HepG2 (cell line): ENCODE data around the gene FHIP2A. TPM values are rescaled to one million over a fixed set of nuclear protein-coding genes. Genes with fewer than 3 reads are reported as not detected.
A peak's percentile ranks its signal among the peaks of the same experiment; 100 is the strongest.

ENCODE experiments used
- ARID4A ChIP-seq: sonication (generic); formaldehyde crosslinking; IDR thresholded peaks from 2 replicates; pipeline ENCODE4 v1.5.0; 2020; ENCODE audit warnings: mild to moderate bottlenecking, missing genetic modification reagents, borderline replicate concordance
- ATF7 ChIP-seq, 2 experiments: fragments of 450-650 bp in 1 of 2; sonication (generic) in 1 of 2; formaldehyde crosslinking in 1 of 2; IDR thresholded peaks; 2 replicates each; pipeline versions ENCODE4 v1.4.0 to v1.6.1; 2016 to 2020; ENCODE audit warnings: antibody characterized with exemption in 1 of 2, mild to moderate bottlenecking in 1 of 2, missing genetic modification reagents in 1 of 2
- BCL3 ChIP-seq: sonication (generic); formaldehyde crosslinking; IDR thresholded peaks from 2 replicates; pipeline ENCODE4 v1.5.1; 2020; ENCODE audit warnings: mild to moderate bottlenecking, missing genetic modification reagents, moderate library complexity
- DRAP1 ChIP-seq: IDR thresholded peaks from 2 replicates; pipeline ENCODE4 v1.6.1; 2016; ENCODE audit warnings: missing genetic modification reagents, missing compliant biosample characterization
- FOXM1 ChIP-seq: sonication (generic); formaldehyde crosslinking; IDR thresholded peaks from 2 replicates; pipeline ENCODE4 v1.5.0; 2020; ENCODE audit warnings: missing genetic modification reagents
- GABPB1 ChIP-seq: IDR thresholded peaks from 2 replicates; pipeline ENCODE4 v1.6.1; 2016; ENCODE audit warnings: mild to moderate bottlenecking, missing genetic modification reagents, moderate library complexity, missing compliant biosample characterization
- GTF3A ChIP-seq: sonication (generic); formaldehyde crosslinking; conservative IDR thresholded peaks from 2 replicates; pipeline ENCODE4 v1.4.0; 2020; ENCODE audit warnings: mild to moderate bottlenecking, missing genetic modification reagents
- HES4 ChIP-seq: sonication (generic); formaldehyde crosslinking; IDR thresholded peaks from 2 replicates; pipeline ENCODE4 v1.9.0; 2021; ENCODE audit warnings: mild to moderate bottlenecking, missing genetic modification reagents, borderline replicate concordance
- HNF4G ChIP-seq, 2 experiments: sonication (generic) in 1 of 2; formaldehyde crosslinking in 1 of 2; IDR thresholded peaks; 2 replicates each; pipeline versions ENCODE4 v1.4.0 to v1.6.1; 2011 to 2020; ENCODE audit warnings: borderline replicate concordance in 2 of 2, low read depth in 2 of 2, mild to moderate bottlenecking in 2 of 2, low read length in 1 of 2, missing genetic modification reagents in 1 of 2, moderate library complexity in 1 of 2
- HOXA3 ChIP-seq: sonication (generic); formaldehyde crosslinking; IDR thresholded peaks from 2 replicates; pipeline ENCODE4 v1.5.0; 2020; ENCODE audit warnings: missing genetic modification reagents
- HOXD1 ChIP-seq: sonication (generic); formaldehyde crosslinking; IDR thresholded peaks from 2 replicates; pipeline ENCODE4 v1.5.0; 2020; ENCODE audit warnings: missing genetic modification reagents
- JARID2 ChIP-seq: sonication (generic); formaldehyde crosslinking; IDR thresholded peaks from 2 replicates; pipeline ENCODE4 v1.8.1; 2023; ENCODE audit warnings: missing genetic modification reagents, inconsistent platforms; ENCODE audit not compliant: insufficient replicate concordance
- KDM2A ChIP-seq: sonication (generic); formaldehyde crosslinking; IDR thresholded peaks from 2 replicates; pipeline ENCODE4 v1.4.0; 2020; ENCODE audit warnings: low read depth, missing genetic modification reagents, borderline replicate concordance
- NCOA1 ChIP-seq: sonication (generic); formaldehyde crosslinking; IDR thresholded peaks from 2 replicates; pipeline ENCODE4 v1.9.0; 2021; ENCODE audit warnings: missing genetic modification reagents
- PHF5A ChIP-seq: IDR thresholded peaks from one replicate; pipeline ENCODE4 v1.6.1; 2018; ENCODE audit warnings: low read depth, missing genetic modification reagents; ENCODE audit not compliant: unreplicated experiment
- RORA ChIP-seq: sonication (generic); formaldehyde crosslinking; IDR thresholded peaks from 2 replicates; pipeline ENCODE4 v1.5.0; 2020; ENCODE audit warnings: mild to moderate bottlenecking, missing genetic modification reagents, moderate library complexity
- XRCC5 ChIP-seq: fragments of 200-400 bp; formaldehyde crosslinking; optimal IDR thresholded peaks from 2 replicates; pipeline ENCODE3; 2017; ENCODE audit warnings: mild to moderate bottlenecking, low read length
- ZFP37 ChIP-seq: sonication (generic); formaldehyde crosslinking; IDR thresholded peaks from 2 replicates; pipeline ENCODE4 v1.4.0; 2020; ENCODE audit warnings: missing genetic modification reagents, borderline replicate concordance
- ZNF232 ChIP-seq: sonication (generic); formaldehyde crosslinking; IDR thresholded peaks from 2 replicates; pipeline ENCODE4 v1.4.0; 2020; ENCODE audit warnings: missing genetic modification reagents, borderline replicate concordance
- ZNF33A ChIP-seq: sonication (generic); formaldehyde crosslinking; IDR thresholded peaks from 2 replicates; pipeline ENCODE4 v1.5.1; 2020; ENCODE audit warnings: missing genetic modification reagents, mild to moderate bottlenecking, moderate library complexity, borderline replicate concordance
- ZNF414 ChIP-seq: sonication (generic); formaldehyde crosslinking; IDR thresholded peaks from 2 replicates; pipeline ENCODE4 v1.5.0; 2020; ENCODE audit warnings: missing genetic modification reagents
- ZNF570 ChIP-seq: sonication (generic); formaldehyde crosslinking; IDR thresholded peaks from 2 replicates; pipeline ENCODE4 v1.4.0; 2020; ENCODE audit warnings: mild to moderate bottlenecking, missing genetic modification reagents, borderline replicate concordance
- ZNF577 ChIP-seq: sonication (generic); formaldehyde crosslinking; IDR thresholded peaks from 2 replicates; pipeline ENCODE4 v1.4.0; 2020; ENCODE audit warnings: mild to moderate bottlenecking, low read depth, missing genetic modification reagents, borderline replicate concordance
- ZNF713 ChIP-seq: sonication (generic); formaldehyde crosslinking; IDR thresholded peaks from 2 replicates; pipeline ENCODE4 v1.4.0; 2020; ENCODE audit warnings: mild to moderate bottlenecking, missing genetic modification reagents
- polyA plus RNA-seq, 8 experiments: library from polyadenylated mRNA; depleted of rRNA in 3 of 8; stranded (reverse) in 7 of 8; unstranded in 1 of 8; fragments of >200 nt; fragmentation: Illumina TruSeq in 4 of 8; extraction: Trizol in 4 of 8; gene quantifications; 2 replicates each; pipeline versions ENCODE4 v1.2.1 to v1.2.3, GENCODE V29; 2011 to 2016; ENCODE audit warnings: low read depth in 4 of 8, missing spikeins in 1 of 8, mixed read lengths in 1 of 8; ENCODE audit not compliant: insufficient read depth in 1 of 8
- total RNA-seq, 5 experiments: library from RNA; depleted of rRNA; stranded (reverse); fragments of >200 nt; fragmentation: Illumina TruSeq; extraction: Trizol; gene quantifications; 2 replicates each; pipeline ENCODE4 v1.2.3, GENCODE V29; 2016; ENCODE audit warnings: low read depth in 1 of 5

The FHIP2A gene
- total and polyA plus RNA-seq, 2 of the 13 experiments (the other 11 are each of a cell fraction or from before 2014, with no cell fraction given): 6.5 to 8.3 TPM

GRCh38 chr10:114821915-114822443, 399 bp downstream of the FHIP2A start (continued):
- TF ChIP-seq HES4 (CRISPR knock-in tag): peak; percentile 69; the same call in 1 of the 2 replicates
- TF ChIP-seq ZNF414 (CRISPR knock-in tag): no peak
- TF ChIP-seq HOXA3 (CRISPR knock-in tag): no peak
- no peak for TF ChIP-seq ZNF570 (CRISPR knock-in tag)
- peak; percentile 50; the same call in 1 of the 2 replicates for TF ChIP-seq ARID4A
- TF ChIP-seq ZNF713 (CRISPR knock-in tag): no peak
- no peak for TF ChIP-seq NCOA1
- TF ChIP-seq GTF3A: no peak
- no peak for TF ChIP-seq FOXM1 (CRISPR knock-in tag)
- TF ChIP-seq XRCC5: no peak
- TF ChIP-seq JARID2 (CRISPR knock-in tag): no peak
- no peak for TF ChIP-seq ZFP37 (CRISPR knock-in tag)
- TF ChIP-seq PHF5A (CRISPR knock-in tag): no peak
- no peak for TF ChIP-seq ZNF232 (CRISPR knock-in tag)
- TF ChIP-seq ZNF577 (CRISPR knock-in tag): no peak
- TF ChIP-seq BCL3 (CRISPR knock-in tag): no peak
- no peak for TF ChIP-seq HNF4G (IDR thresholded peaks at IDR 0.05; ENCODE audit: borderline replicate concordance, low read depth, low read length)
- no peak for TF ChIP-seq HNF4G (CRISPR knock-in tag; IDR thresholded peaks at IDR 0.05; ENCODE audit: borderline replicate concordance, low read depth)
- TF ChIP-seq ATF7 (IDR thresholded peaks at IDR 0.05): no peak
- TF ChIP-seq ATF7 (CRISPR knock-in tag; IDR thresholded peaks at IDR 0.05): no peak
- TF ChIP-seq RORA (CRISPR knock-in tag): no peak
- 0 out of 2 replicates have a peak, but pooled peaks have one; percentile 10 for TF ChIP-seq HOXD1
- peak; percentile 56; the same call in 1 of the 2 replicates for TF ChIP-seq KDM2A (CRISPR knock-in tag)
- no peak for TF ChIP-seq ZNF33A
- no peak for TF ChIP-seq DRAP1 (CRISPR knock-in tag)
- no peak; the same call in 1 of the 2 replicates for TF ChIP-seq GABPB1 (CRISPR knock-in tag)
